Measurements from ENCODE around the gene ICA1L.

- TF ChIP-seq CTCF (IDR thresholded peaks at IDR 0.05 in 8 of 11, conservative IDR thresholded peaks at IDR 0.05 in 3 of 11): no peak
- no peak for TF ChIP-seq POLR2A (IDR thresholded peaks at IDR 0.05)
These were observed 93.3 kb downstream of the ICA1L start for GRCh38 chr2:202778217-202778616.

Data from spleen (tissue), 7 donors.